Activated CD4-positive, CD25-positive, alpha-beta regulatory T cell treated with anti-CD3 and anti-CD28 coated beads, Interleukin-2, amount 50 U/mL, for 24 hours (primary cell): ENCODE data around the gene PNPLA6.
A peak's percentile ranks its signal among the peaks of the same experiment; 100 is the strongest.

Experiments
- ATAC-seq, 2 donors: fragments of 150-1000 bp; cut with Tn5 transposase; one replicate each; pipeline ENCODE4 v1.10.0; 2021; ENCODE audit warnings: mild to moderate bottlenecking in 1 of 2, moderate library complexity in 1 of 2

PNPLA6 gene

GRCh38 chr19:7535047-7535997, at the start of gene PNPLA6:
PNPLA6 (plus strand) TSS chr19:7535717; CDS start chr19:7535789, 72 bp downstream.
- ATAC-seq: peak; percentile 81 to 84

- ATAC-seq: no peak
Measured at GRCh38 chr19:7486923-7487322, 48.6 kb upstream of the PNPLA6 start.

GRCh38 chr19:7488736-7489353, 46.7 kb upstream of the PNPLA6 start, which contains the start of gene PEX11G:
PEX11G (minus strand) TSS chr19:7489035; CDS start chr19:7489010, 25 bp downstream.
- peak; percentile 92 to 93 for ATAC-seq

- no peak for ATAC-seq
Measured at GRCh38 chr19:7489609-7490044, 45.9 kb upstream of the PNPLA6 start.

GRCh38 chr19:7492142-7492541, 43.4 kb upstream of the PNPLA6 start:
- peak; percentile 14 to 41 for ATAC-seq

GRCh38 chr19:7492558-7492957, 43.0 kb upstream of the PNPLA6 start:
- no peak for ATAC-seq

- no peak for ATAC-seq
Measured at GRCh38 chr19:7494416-7495098, 41.0 kb upstream of the PNPLA6 start.

GRCh38 chr19:7497292-7497691, 38.2 kb upstream of the PNPLA6 start:
- no peak for ATAC-seq

GRCh38 chr19:7500811-7501450, 34.6 kb upstream of the PNPLA6 start:
- peak in 1 of 2 donors; percentile 30 for ATAC-seq

GRCh38 chr19:7502552-7502951, 33.0 kb upstream of the PNPLA6 start:
- no peak for ATAC-seq

GRCh38 chr19:7504684-7505083, 30.8 kb upstream of the PNPLA6 start:
- ATAC-seq: no peak

- ATAC-seq: no peak
Measured at GRCh38 chr19:7505288-7505681, 30.2 kb upstream of the PNPLA6 start.

- ATAC-seq: peak in 1 of 2 donors; percentile 33
Measured at GRCh38 chr19:7505682-7506384, 29.7 kb upstream of the PNPLA6 start.

- peak; percentile 51 to 73 for ATAC-seq
Measured at GRCh38 chr19:7506385-7507328, 28.9 kb upstream of the PNPLA6 start.

- ATAC-seq: peak; percentile 18 to 22
Measured at GRCh38 chr19:7507884-7508283, 27.6 kb upstream of the PNPLA6 start.

GRCh38 chr19:7509625-7510024, 25.9 kb upstream of the PNPLA6 start:
- no peak for ATAC-seq

GRCh38 chr19:7512400-7512851, 23.1 kb upstream of the PNPLA6 start:
- ATAC-seq: no peak

GRCh38 chr19:7513809-7514642, 21.5 kb upstream of the PNPLA6 start:
- ATAC-seq: no peak

GRCh38 chr19:7515110-7515644, 20.3 kb upstream of the PNPLA6 start:
- ATAC-seq: no peak
